ENCODE data around the gene POMC.

Gene POMC

DNA sequence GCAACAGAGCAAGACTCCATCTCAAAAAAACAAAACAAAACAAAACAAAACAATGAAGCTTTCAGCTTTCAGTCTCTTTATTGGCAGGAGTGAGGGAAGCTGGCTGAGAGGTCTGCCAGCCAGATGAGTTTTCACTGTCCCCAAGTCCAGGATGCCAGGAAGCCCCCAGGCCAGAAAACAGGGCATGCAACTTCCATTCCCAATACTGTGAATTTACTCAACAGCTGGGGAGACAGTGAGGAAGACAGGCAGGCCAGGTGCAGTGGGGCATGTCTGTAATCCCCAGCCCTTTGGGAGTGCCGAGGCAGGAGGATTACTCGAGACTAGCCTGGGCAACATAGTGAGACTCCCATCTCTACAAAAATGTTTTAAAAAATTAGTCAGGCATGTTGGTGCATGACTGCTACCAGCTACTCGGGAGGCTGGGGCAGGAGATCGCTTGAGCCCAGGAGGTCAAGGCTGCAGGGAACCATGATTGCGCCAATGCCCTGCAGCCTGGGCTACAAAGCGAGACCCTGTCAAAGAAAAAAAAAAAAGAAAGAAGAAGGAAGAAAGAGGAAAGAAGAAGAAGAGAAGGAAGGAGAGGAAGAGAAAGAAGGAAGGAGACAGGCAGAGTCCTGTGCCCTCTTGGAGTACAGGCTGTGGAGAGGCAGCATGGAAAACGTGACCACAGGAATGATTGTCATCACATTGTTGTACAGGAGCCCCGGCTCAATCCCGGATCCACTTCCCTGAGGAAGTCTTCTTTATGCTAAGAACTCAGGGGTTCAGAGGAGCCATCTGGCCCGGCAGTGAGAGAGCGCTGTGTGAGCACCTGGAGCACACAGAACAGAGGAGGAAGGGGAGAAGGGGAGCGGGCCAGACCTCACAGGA lies 29.2 kb upstream of the POMC start:
- DNase-seq (no peak), ATAC-seq (ENCODE audit: insufficient read depth, low read depth) (no peak)
- peaks cover 7% of the 10 kb centered on the region for H3K4me1 ChIP-seq (ENCODE audit: insufficient read depth, low read length)
- H3K79me2 ChIP-seq (ENCODE audit: insufficient read depth, low read length): no peaks in the 10 kb centered on the region
- no peaks in the 10 kb centered on the region for H3K9me3 ChIP-seq (ENCODE audit: insufficient read depth, low read length, severe bottlenecking)
- H4K20me1 ChIP-seq (ENCODE audit: insufficient read depth, low read length): no peaks in the 10 kb centered on the region
- no peak overlapping the region for H3K4me2 ChIP-seq (ENCODE audit: insufficient read depth, low read length)
- TF ChIP-seq CTCF (IDR thresholded peaks at IDR 0.05; ENCODE audit: borderline replicate concordance, extremely low read depth, low read length, poor library complexity, severe bottlenecking): no peak
- no peak for TF ChIP-seq EZH2 (IDR thresholded peaks at IDR 0.05; ENCODE audit: borderline replicate concordance, low read depth, low read length, severe bottlenecking)
- no peaks in the 10 kb centered on the region for H3K36me3 ChIP-seq (ENCODE audit: insufficient read depth, low read length)
- H3K27me3 ChIP-seq (ENCODE audit: insufficient read depth, low read length, poor library complexity): no peaks in the 10 kb centered on the region
- H3K4me3 ChIP-seq (ENCODE audit: low read depth in 1 of 2, low read length in 2 of 2): no peak overlapping the region
- no peak overlapping the region for H2AFZ ChIP-seq (ENCODE audit: low read depth, low read length)
- no peak overlapping the region for H3K9ac ChIP-seq (ENCODE audit: low read depth, low read length)
- H3K27ac ChIP-seq (ENCODE audit: low read length): no peak overlapping the region

- no peak for TF ChIP-seq EZH2 (IDR thresholded peaks at IDR 0.05; ENCODE audit: borderline replicate concordance, low read depth, low read length, severe bottlenecking)
- no peak for TF ChIP-seq CTCF (IDR thresholded peaks at IDR 0.05; ENCODE audit: borderline replicate concordance, extremely low read depth, low read length, poor library complexity, severe bottlenecking)
- Histone ChIP-seq H3K4me2 (ENCODE audit: insufficient read depth, low read length) (no peak overlapping the region), H3K4me1 (ENCODE audit: insufficient read depth, low read length) (peaks cover 7% of the 10 kb centered on the region), H3K79me2 (ENCODE audit: insufficient read depth, low read length) (no peaks in the 10 kb centered on the region), H2AFZ (ENCODE audit: low read depth, low read length) (no peak overlapping the region), H3K9me3 (ENCODE audit: insufficient read depth, low read length, severe bottlenecking) (no peaks in the 10 kb centered on the region), H3K36me3 (ENCODE audit: insufficient read depth, low read length) (no peaks in the 10 kb centered on the region), H3K27me3 (ENCODE audit: insufficient read depth, low read length, poor library complexity) (no peaks in the 10 kb centered on the region), H3K4me3 (ENCODE audit: low read depth in 1 of 2, low read length in 2 of 2) (no peak overlapping the region), H4K20me1 (ENCODE audit: insufficient read depth, low read length) (no peaks in the 10 kb centered on the region), H3K9ac (ENCODE audit: low read depth, low read length) (no peak overlapping the region), H3K27ac (ENCODE audit: low read length) (no peak overlapping the region)
- DNase-seq: no peak
- no peak for ATAC-seq (ENCODE audit: insufficient read depth, low read depth)
Observed at GRCh38 chr2:25194576-25195122, 26.3 kb upstream of the POMC start.

GRCh38 chr2:25190536-25190935 lies 22.2 kb upstream of the POMC start:
- H2AFZ ChIP-seq (ENCODE audit: low read depth, low read length): no peak overlapping the region
- DNase-seq (no peak), ATAC-seq (ENCODE audit: insufficient read depth, low read depth) (no peak)
- H3K27me3 ChIP-seq (ENCODE audit: insufficient read depth, low read length, poor library complexity): no peaks in the 10 kb centered on the region
- H3K4me3 ChIP-seq (ENCODE audit: low read depth in 1 of 2, low read length in 2 of 2): no peak overlapping the region
- H4K20me1 ChIP-seq (ENCODE audit: insufficient read depth, low read length): no peaks in the 10 kb centered on the region
- no peak for TF ChIP-seq EZH2 (IDR thresholded peaks at IDR 0.05; ENCODE audit: borderline replicate concordance, low read depth, low read length, severe bottlenecking)
- no peak for TF ChIP-seq CTCF (IDR thresholded peaks at IDR 0.05; ENCODE audit: borderline replicate concordance, extremely low read depth, low read length, poor library complexity, severe bottlenecking)
- H3K36me3 ChIP-seq (ENCODE audit: insufficient read depth, low read length): no peaks in the 10 kb centered on the region
- H3K4me1 ChIP-seq (ENCODE audit: insufficient read depth, low read length): no peaks in the 10 kb centered on the region
- no peaks in the 10 kb centered on the region for H3K9me3 ChIP-seq (ENCODE audit: insufficient read depth, low read length, severe bottlenecking)
- H3K27ac ChIP-seq (ENCODE audit: low read length): no peak overlapping the region
- no peaks in the 10 kb centered on the region for H3K79me2 ChIP-seq (ENCODE audit: insufficient read depth, low read length)
- no peak overlapping the region for H3K9ac ChIP-seq (ENCODE audit: low read depth, low read length)
- no peak overlapping the region for H3K4me2 ChIP-seq (ENCODE audit: insufficient read depth, low read length)

All from DND-41 (cell line).